ENCODE data around the gene EBI3.

DNA sequence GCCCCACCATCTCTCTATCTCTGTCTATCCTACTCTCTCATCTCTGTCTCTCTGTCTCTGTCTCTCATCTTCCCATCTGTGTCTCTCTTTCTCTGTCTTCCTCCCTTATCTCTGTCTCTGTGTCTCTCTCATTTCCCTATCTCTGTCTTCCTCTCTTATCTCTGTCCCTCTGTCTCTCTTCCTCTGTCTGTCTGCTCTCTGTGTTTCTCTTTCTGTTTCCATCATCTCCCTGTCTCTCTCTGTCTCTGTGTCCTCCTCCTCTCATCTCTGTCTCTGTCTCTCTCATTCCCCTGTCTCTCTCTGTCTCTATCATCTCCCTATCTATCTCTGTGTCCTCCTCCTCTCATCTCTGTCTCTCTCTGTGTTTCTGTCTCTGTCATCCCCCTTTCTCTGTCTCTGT is 1.6 kb upstream of the EBI3 start:
- TF ChIP-seq, protein P1, sequence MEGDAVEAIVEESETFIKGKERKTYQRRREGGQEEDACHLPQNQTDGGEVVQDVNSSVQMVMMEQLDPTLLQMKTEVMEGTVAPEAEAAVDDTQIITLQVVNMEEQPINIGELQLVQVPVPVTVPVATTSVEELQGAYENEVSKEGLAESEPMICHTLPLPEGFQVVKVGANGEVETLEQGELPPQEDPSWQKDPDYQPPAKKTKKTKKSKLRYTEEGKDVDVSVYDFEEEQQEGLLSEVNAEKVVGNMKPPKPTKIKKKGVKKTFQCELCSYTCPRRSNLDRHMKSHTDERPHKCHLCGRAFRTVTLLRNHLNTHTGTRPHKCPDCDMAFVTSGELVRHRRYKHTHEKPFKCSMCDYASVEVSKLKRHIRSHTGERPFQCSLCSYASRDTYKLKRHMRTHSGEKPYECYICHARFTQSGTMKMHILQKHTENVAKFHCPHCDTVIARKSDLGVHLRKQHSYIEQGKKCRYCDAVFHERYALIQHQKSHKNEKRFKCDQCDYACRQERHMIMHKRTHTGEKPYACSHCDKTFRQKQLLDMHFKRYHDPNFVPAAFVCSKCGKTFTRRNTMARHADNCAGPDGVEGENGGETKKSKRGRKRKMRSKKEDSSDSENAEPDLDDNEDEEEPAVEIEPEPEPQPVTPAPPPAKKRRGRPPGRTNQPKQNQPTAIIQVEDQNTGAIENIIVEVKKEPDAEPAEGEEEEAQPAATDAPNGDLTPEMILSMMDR (IDR thresholded peaks at IDR 0.05 in 8 of 11, conservative IDR thresholded peaks at IDR 0.05 in 3 of 11): no peak
- TF ChIP-seq POLR2A (IDR thresholded peaks at IDR 0.05): no peak
- TF ChIP-seq POLR2AphosphoS5 (IDR thresholded peaks at IDR 0.05): no peak

All from spleen (tissue), 7 donors.